Measurements from ENCODE around the gene RPH3AL.
"Not testable (repeated sequence)": the region's sequence is repeated elsewhere in the genome, so short reads cannot be mapped to it uniquely, and the experiment has no call there.

Gene RPH3AL

DNA sequence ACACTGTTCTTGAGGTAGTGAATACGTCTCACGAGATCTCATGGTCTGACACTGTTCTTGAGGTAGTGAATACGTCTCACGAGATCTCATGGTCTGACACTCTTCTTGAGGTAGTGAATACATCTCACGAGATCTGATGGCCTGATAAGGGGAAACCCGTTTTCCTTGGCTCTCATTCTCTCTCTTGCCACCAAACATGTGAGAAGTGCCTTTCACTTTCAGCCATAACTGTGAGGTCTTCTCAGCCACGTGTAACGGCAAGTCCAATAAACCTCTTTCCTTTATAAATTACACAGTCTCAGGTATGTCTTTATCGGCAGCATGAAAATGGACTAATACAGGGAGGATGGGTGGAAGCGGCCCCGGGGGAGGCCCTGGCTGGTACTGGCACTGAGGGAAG, 184.0 kb downstream of the RPH3AL start:
- H3K4me1 ChIP-seq; H3K36me3 ChIP-seq (replicated peaks); H3K9me3 ChIP-seq; H3K27me3 ChIP-seq (ENCODE audit: low read depth); in situ Hi-C loops (cut with MboI; ENCODE audit: low sequenced_read_pairs); DNase-seq (ENCODE audit: low spot score in 2 of 2); H3K4me3 ChIP-seq: not testable (repeated sequence)

DNA sequence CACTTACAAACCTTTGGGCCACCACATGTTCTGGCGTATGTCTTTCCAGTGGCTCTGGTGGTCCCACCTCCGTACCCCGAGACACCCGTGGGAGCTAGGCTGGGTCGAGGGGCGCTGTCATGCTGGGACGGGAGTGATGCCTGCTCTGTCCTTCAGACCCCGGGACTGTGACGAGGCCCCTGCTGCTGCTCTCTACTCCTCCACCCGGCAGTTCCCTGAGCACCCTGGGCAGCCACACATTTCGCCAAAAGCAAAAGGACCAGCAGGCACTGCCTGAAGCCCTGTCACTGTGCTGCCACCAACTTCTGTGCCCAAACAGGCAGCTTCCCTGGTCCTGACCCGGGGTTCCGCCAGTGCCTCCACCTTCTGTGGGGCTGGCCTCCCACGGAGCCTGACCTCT, 186.7 kb downstream of the RPH3AL start:
- Histone ChIP-seq H3K9me3 (no peaks in the 10 kb centered on the region), H3K4me3 (no peak overlapping the region), H3K27me3 (ENCODE audit: low read depth) (no peaks in the 10 kb centered on the region), H3K36me3 (replicated peaks) (no peaks in the 10 kb centered on the region), H3K4me1 (no peaks in the 10 kb centered on the region)
- no peak for DNase-seq (ENCODE audit: low spot score in 2 of 2)
- in situ Hi-C loops (cut with MboI; ENCODE audit: low sequenced_read_pairs) = no loop called here

- Histone ChIP-seq H3K27me3 (ENCODE audit: low read depth) (no peaks in the 10 kb centered on the region), H3K9me3 (no peaks in the 10 kb centered on the region), H3K36me3 (replicated peaks) (no peaks in the 10 kb centered on the region), H3K4me3 (no peak overlapping the region), H3K4me1 (no peaks in the 10 kb centered on the region)
- DNase-seq (ENCODE audit: low spot score in 2 of 2) = peak in 1 of 2 experiments; percentile 59
- in situ Hi-C loops (cut with MboI; ENCODE audit: low sequenced_read_pairs) = no loop called here
These were observed 188.0 kb downstream of the RPH3AL start for GRCh38 chr17:164303-165235.

DNA sequence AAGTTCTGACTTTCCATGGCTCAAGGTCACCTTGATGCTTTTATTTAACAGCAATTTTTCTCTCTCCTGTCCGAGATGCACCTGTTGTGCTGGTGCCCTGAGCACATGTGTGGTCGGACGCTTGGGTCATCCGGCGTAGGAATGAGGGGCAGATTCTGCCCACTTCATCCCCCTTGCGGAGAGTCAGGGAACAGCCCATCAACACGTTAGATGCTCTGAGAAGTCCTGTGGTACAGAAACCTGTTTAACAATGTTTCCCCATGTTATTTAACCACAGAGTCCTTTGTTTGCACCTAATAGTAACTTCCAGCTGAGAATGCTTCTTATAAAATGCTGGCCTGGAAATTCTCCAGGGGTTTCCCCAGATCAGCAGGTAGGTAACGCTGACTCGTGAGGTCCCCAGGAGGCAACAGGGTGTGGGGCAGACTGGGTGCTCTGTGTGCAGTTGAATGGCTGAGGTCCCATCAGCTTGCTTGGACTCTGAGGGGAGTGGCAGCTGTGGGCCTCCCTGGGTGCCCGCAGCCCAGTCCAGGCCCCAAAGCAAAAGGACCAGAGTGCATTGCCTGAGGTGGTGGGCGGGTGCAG, 189.0 kb downstream of the RPH3AL start:
- no peaks in the 10 kb centered on the region for H3K9me3 ChIP-seq
- no peak overlapping the region for H3K4me3 ChIP-seq
- no peaks in the 10 kb centered on the region for H3K27me3 ChIP-seq (ENCODE audit: low read depth)
- DNase-seq (ENCODE audit: low spot score in 2 of 2) = no peak
- H3K36me3 ChIP-seq (replicated peaks) = no peaks in the 10 kb centered on the region
- H3K4me1 ChIP-seq = no peaks in the 10 kb centered on the region
- in situ Hi-C loops (cut with MboI; ENCODE audit: low sequenced_read_pairs) = no loop called here

DNA sequence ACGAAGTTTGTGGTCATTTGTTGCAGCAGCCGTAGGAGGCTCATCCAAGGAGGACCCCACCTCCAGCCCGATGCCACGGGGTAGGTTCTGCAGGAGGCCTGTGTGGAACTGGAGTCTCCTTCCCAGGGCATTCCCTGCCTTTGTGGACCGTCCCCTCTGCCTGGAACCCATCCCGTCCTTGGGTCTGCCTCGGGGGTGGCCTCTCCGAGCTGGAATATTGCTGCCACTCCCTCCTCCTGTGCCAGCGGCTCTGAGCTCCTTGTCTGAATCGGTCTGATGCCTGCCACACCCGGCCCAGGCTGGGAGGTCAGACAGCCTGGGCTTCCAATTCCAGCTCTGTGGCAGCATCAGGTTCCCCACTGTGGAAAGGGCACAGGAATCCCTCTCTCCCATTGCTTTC, 189.9 kb downstream of the RPH3AL start:
- Histone ChIP-seq H3K9me3 (no peaks in the 10 kb centered on the region), H3K4me3 (no peak overlapping the region), H3K36me3 (replicated peaks) (no peaks in the 10 kb centered on the region), H3K4me1 (no peaks in the 10 kb centered on the region), H3K27me3 (ENCODE audit: low read depth) (no peaks in the 10 kb centered on the region)
- in situ Hi-C loops (cut with MboI; ENCODE audit: low sequenced_read_pairs) = no loop called here
- DNase-seq (ENCODE audit: low spot score in 2 of 2) = no peak
